ENCODE measurements around the gene COX8C. TPM values are rescaled to one million over a fixed set of nuclear protein-coding genes. Genes with fewer than 3 reads are reported as not detected.

COX8C gene
- total RNA-seq, 1 experiment from 2014 or later = not detected

GRCh38 chr14:93308686-93309345, 38.2 kb upstream of the COX8C start:
- intact Hi-C loops (cut with micrococcal nuclease; ENCODE audit: unreplicated experiment) = no loop called here
- no peak overlapping the region for H3K27ac ChIP-seq (ENCODE audit: low read depth, low read length, poor library complexity, severe bottlenecking)
- no peaks in the 10 kb centered on the region for H3K36me3 ChIP-seq (ENCODE audit: insufficient read depth, low read length, poor library complexity, severe bottlenecking)
- TF ChIP-seq, protein P1, sequence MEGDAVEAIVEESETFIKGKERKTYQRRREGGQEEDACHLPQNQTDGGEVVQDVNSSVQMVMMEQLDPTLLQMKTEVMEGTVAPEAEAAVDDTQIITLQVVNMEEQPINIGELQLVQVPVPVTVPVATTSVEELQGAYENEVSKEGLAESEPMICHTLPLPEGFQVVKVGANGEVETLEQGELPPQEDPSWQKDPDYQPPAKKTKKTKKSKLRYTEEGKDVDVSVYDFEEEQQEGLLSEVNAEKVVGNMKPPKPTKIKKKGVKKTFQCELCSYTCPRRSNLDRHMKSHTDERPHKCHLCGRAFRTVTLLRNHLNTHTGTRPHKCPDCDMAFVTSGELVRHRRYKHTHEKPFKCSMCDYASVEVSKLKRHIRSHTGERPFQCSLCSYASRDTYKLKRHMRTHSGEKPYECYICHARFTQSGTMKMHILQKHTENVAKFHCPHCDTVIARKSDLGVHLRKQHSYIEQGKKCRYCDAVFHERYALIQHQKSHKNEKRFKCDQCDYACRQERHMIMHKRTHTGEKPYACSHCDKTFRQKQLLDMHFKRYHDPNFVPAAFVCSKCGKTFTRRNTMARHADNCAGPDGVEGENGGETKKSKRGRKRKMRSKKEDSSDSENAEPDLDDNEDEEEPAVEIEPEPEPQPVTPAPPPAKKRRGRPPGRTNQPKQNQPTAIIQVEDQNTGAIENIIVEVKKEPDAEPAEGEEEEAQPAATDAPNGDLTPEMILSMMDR (conservative IDR thresholded peaks at IDR 0.05; ENCODE audit: low read depth, low read length) = no peak
- no peak for TF ChIP-seq EZH2 (IDR thresholded peaks at IDR 0.05; ENCODE audit: borderline replicate concordance, low read depth, low read length, poor library complexity, severe bottlenecking)
- no TSS peak for BruUV-seq (replicated peaks)
- ChIA-PET POLR2A (ENCODE audit: low non-redundant PET) (no interaction called here), CTCF (no interaction called here)
- H3K4me1 ChIP-seq (ENCODE audit: insufficient read depth, low read length, poor library complexity, severe bottlenecking) = peaks cover 25% of the 10 kb centered on the region
- H3K9me3 ChIP-seq (ENCODE audit: low read depth, low read length, poor library complexity, severe bottlenecking) = no peaks in the 10 kb centered on the region
- no peaks in the 10 kb centered on the region for H3K27me3 ChIP-seq (replicated peaks; ENCODE audit: insufficient read depth, low read depth, low read length, poor library complexity)
- H3K4me3 ChIP-seq (ENCODE audit: low read depth, low read length, poor library complexity, severe bottlenecking) = no peak overlapping the region
- no peak for DNase-seq (ENCODE audit: low spot score)

GRCh38 chr14:93309427-93309966, 37.5 kb upstream of the COX8C start:
- TF ChIP-seq EZH2 (IDR thresholded peaks at IDR 0.05; ENCODE audit: borderline replicate concordance, low read depth, low read length, poor library complexity, severe bottlenecking) = no peak
- TF ChIP-seq, protein P1 (conservative IDR thresholded peaks at IDR 0.05; ENCODE audit: low read depth, low read length) = no peak
- Histone ChIP-seq H3K27ac (ENCODE audit: low read depth, low read length, poor library complexity, severe bottlenecking) (no peak overlapping the region), H3K27me3 (replicated peaks; ENCODE audit: insufficient read depth, low read depth, low read length, poor library complexity) (no peaks in the 10 kb centered on the region), H3K4me3 (ENCODE audit: low read depth, low read length, poor library complexity, severe bottlenecking) (no peak overlapping the region), H3K9me3 (ENCODE audit: low read depth, low read length, poor library complexity, severe bottlenecking) (no peaks in the 10 kb centered on the region), H3K36me3 (ENCODE audit: insufficient read depth, low read length, poor library complexity, severe bottlenecking) (no peaks in the 10 kb centered on the region), H3K4me1 (ENCODE audit: insufficient read depth, low read length, poor library complexity, severe bottlenecking) (peaks cover 25% of the 10 kb centered on the region)
- DNase-seq (ENCODE audit: low spot score) = no peak
- intact Hi-C loops (cut with micrococcal nuclease; ENCODE audit: unreplicated experiment) = no loop called here
- no TSS peak for BruUV-seq (replicated peaks)
- POLR2A ChIA-PET (ENCODE audit: low non-redundant PET) = no interaction called here
- CTCF ChIA-PET = no interaction called here

DNA sequence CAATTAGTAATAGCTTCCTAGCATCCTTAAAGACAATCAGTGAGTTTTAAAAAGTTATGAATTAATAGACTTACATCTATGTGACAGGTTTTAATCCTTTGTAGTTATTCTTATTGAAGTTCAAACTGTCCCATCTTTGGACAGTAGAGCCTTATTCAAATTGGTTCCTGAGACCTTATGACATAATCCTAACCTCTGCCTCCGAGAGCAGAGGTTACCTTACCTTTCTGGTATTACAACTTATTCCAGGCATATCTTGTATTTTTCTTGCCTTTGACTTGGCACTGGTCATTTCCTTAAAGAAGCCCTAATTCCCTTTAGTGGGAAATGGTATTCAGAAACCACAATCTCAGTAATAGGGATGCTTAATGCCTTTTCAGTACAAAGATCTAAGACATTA, 35.9 kb upstream of the COX8C start:
- POLR2A ChIA-PET (ENCODE audit: low non-redundant PET) = no interaction called here
- Histone ChIP-seq H3K36me3 (ENCODE audit: insufficient read depth, low read length, poor library complexity, severe bottlenecking) (no peaks in the 10 kb centered on the region), H3K27me3 (replicated peaks; ENCODE audit: insufficient read depth, low read depth, low read length, poor library complexity) (no peaks in the 10 kb centered on the region), H3K4me3 (ENCODE audit: low read depth, low read length, poor library complexity, severe bottlenecking) (no peak overlapping the region), H3K4me1 (ENCODE audit: insufficient read depth, low read length, poor library complexity, severe bottlenecking) (peaks cover 18% of the 10 kb centered on the region), H3K27ac (ENCODE audit: low read depth, low read length, poor library complexity, severe bottlenecking) (no peak overlapping the region), H3K9me3 (ENCODE audit: low read depth, low read length, poor library complexity, severe bottlenecking) (no peaks in the 10 kb centered on the region)
- no peak for DNase-seq (ENCODE audit: low spot score)
- TF ChIP-seq, protein P1 (conservative IDR thresholded peaks at IDR 0.05; ENCODE audit: low read depth, low read length) = no peak
- TF ChIP-seq EZH2 (IDR thresholded peaks at IDR 0.05; ENCODE audit: borderline replicate concordance, low read depth, low read length, poor library complexity, severe bottlenecking) = no peak
- intact Hi-C loops (cut with micrococcal nuclease; ENCODE audit: unreplicated experiment) = no loop called here
- BruUV-seq (replicated peaks) = no TSS peak
- CTCF ChIA-PET = no interaction called here
